A549 (cell line): ENCODE measurements around the gene SLC34A2. TPM values are rescaled to one million over a fixed set of nuclear protein-coding genes. Genes with fewer than 3 reads are reported as not detected.

ENCODE experiments used
- ATAC-seq, 2 experiments: fragments of 200-7000 bp in 1 of 2; fragments of >200 bp in 1 of 2; cut with Nextera tagmentation in 1 of 2; cut with Tn5 transposase in 1 of 2; 3 replicates each; pipeline versions ENCODE4 v1.8.0 to v1.9.1; 2018 to 2020; ENCODE audit warnings: mild to moderate bottlenecking in 1 of 2, moderate library complexity in 1 of 2
- CTCF ChIA-PET: fragments of 300-600 bp; sonication (Branson Sonifier 250); formaldehyde crosslinking; extraction: SDS; loops from one replicate; lab custom pipeline; 2021; ENCODE audit warnings: antibody characterized with exemption, inconsistent platforms; lab: Yijun Ruan, JAX
- POLR2A ChIA-PET: fragments of 350-600 bp; formaldehyde crosslinking; extraction: SDS; loops from one replicate; lab custom pipeline; 2021; ENCODE audit warnings: antibody characterized with exemption, inconsistent platforms; lab: Yijun Ruan, JAX
- DNase-seq, 2 experiments: peaks; one replicate each; pipeline versions ENCODE4 v3.0.0 to v3.0.0-alpha.2; 2011 to 2016; ENCODE audit warnings: low read depth in 1 of 2, low spot score in 1 of 2
- FAIRE-seq: peaks from 2 replicates; lab custom pipeline; 2011; peaks lifted over from hg19 to GRCh38; lab: Jason Lieb, UNC
- H3K27ac ChIP-seq, 2 experiments: fragments of >200 bp; sonication (Bioruptor Twin); formaldehyde crosslinking; 3 replicates each; pipeline ENCODE4 v1.5.1; 2016 to 2017
- H3K4me1 ChIP-seq: fragments of >200 bp; sonication (Bioruptor Twin); formaldehyde crosslinking; 3 replicates; pipeline ENCODE4 v1.6.1; 2016
- H3K4me2 ChIP-seq: fragments of >200 bp; sonication (Bioruptor Twin); formaldehyde crosslinking; 3 replicates; pipeline ENCODE4 v1.6.1; 2016
- H3K4me3 ChIP-seq: fragments of >200 bp; sonication (Bioruptor Twin); formaldehyde crosslinking; 3 replicates; pipeline ENCODE4 v1.5.1; 2016
- H3K9me3 ChIP-seq: fragments of >200 bp; sonication (Bioruptor Twin); formaldehyde crosslinking; 3 replicates; pipeline ENCODE4 v1.6.1; 2016
- CBX2 ChIP-seq: fragments of 200-600 bp; sonication (generic); IDR thresholded peaks from 2 replicates; pipeline ENCODE4 v1.6.1; 2016; ENCODE audit warnings: low read depth, mild to moderate bottlenecking, borderline replicate concordance
- CBX8 ChIP-seq: fragments of 200-600 bp; sonication (generic); IDR thresholded peaks from 2 replicates; pipeline ENCODE4 v1.6.1; 2016
- CHD2 ChIP-seq: fragments of 150-350 bp; IDR thresholded peaks from 2 replicates; pipeline ENCODE4 v1.6.1; 2014; ENCODE audit warnings: low read length; ENCODE audit not compliant: partially characterized antibody
- ESRRA ChIP-seq: fragments of 150-350 bp; IDR thresholded peaks from 2 replicates; pipeline ENCODE4 v1.6.1; 2014; ENCODE audit warnings: mild to moderate bottlenecking, low read length, borderline replicate concordance
- FOSB ChIP-seq: fragments of 250-450 bp; sonication (Bioruptor Pico); IDR thresholded peaks from 2 replicates; pipeline ENCODE4 v1.5.0; 2020; ENCODE audit warnings: mild to moderate bottlenecking, moderate library complexity
- HDAC2 ChIP-seq: fragments of 200-600 bp; sonication (generic); IDR thresholded peaks from 2 replicates; pipeline ENCODE4 v1.6.1; 2016
- HEYL ChIP-seq: fragments of 250-450 bp; sonication (Bioruptor Pico); IDR thresholded peaks from 2 replicates; pipeline ENCODE4 v1.8.0; 2021; ENCODE audit warnings: mild to moderate bottlenecking, moderate library complexity
- HOXB13 ChIP-seq: fragments of 250-450 bp; sonication (Bioruptor Pico); IDR thresholded peaks from 2 replicates; pipeline ENCODE4 v1.5.0; 2020; ENCODE audit warnings: low read depth, mild to moderate bottlenecking, moderate library complexity
- JUN ChIP-seq, 2 experiments: fragments of >200 bp; sonication (Bioruptor Twin); formaldehyde crosslinking; IDR thresholded peaks; 2 replicates in 1 of 2; 3 replicates in 1 of 2; pipeline ENCODE4 v1.6.1; 2016 to 2017
- KDM1A ChIP-seq: fragments of 200-600 bp; sonication (generic); IDR thresholded peaks from 2 replicates; pipeline ENCODE4 v1.6.1; 2016; ENCODE audit warnings: low read depth, mild to moderate bottlenecking
- NFE2L2 ChIP-seq: fragments of 150-350 bp; conservative IDR thresholded peaks from 2 replicates; pipeline ENCODE4 v1.6.1; 2014; ENCODE audit warnings: low read length
- NPAS2 ChIP-seq: fragments of 250-450 bp; sonication (Bioruptor Pico); IDR thresholded peaks from 2 replicates; pipeline ENCODE4 v1.8.0; 2022; ENCODE audit warnings: mild to moderate bottlenecking, moderate library complexity, borderline replicate concordance
- NR3C1 ChIP-seq: fragments of >200 bp; sonication (Bioruptor Twin); formaldehyde crosslinking; IDR thresholded peaks from 3 replicates; pipeline ENCODE4 v1.6.1; 2017
- RAD21 ChIP-seq, 2 experiments: fragments of >200 bp in 1 of 2; sonication (Bioruptor Twin) in 1 of 2; formaldehyde crosslinking in 1 of 2; IDR thresholded peaks in 1 of 2; conservative IDR thresholded peaks in 1 of 2; 2 replicates in 1 of 2; 3 replicates in 1 of 2; pipeline ENCODE4 v1.6.1; 2012 to 2018; ENCODE audit warnings: inconsistent platforms in 1 of 2
- RARB ChIP-seq: fragments of 250-450 bp; sonication (Bioruptor Pico); IDR thresholded peaks from 2 replicates; pipeline ENCODE4 v1.8.0; 2021; ENCODE audit warnings: mild to moderate bottlenecking, moderate library complexity
- RFX5 ChIP-seq: fragments of 450-650 bp; IDR thresholded peaks from 2 replicates; pipeline ENCODE4 v1.7.1; 2014; ENCODE audit warnings: antibody characterized with exemption, mild to moderate bottlenecking, moderate library complexity
- RNF2 ChIP-seq: fragments of 200-600 bp; sonication (generic); IDR thresholded peaks from 2 replicates; pipeline ENCODE4 v1.6.1; 2016; ENCODE audit warnings: low read depth, mild to moderate bottlenecking, antibody characterized with exemption, moderate library complexity, borderline replicate concordance
- SMC3 ChIP-seq: fragments of >200 bp; sonication (Bioruptor Twin); formaldehyde crosslinking; IDR thresholded peaks from 3 replicates; pipeline ENCODE4 v1.6.1; 2018; ENCODE audit warnings: inconsistent platforms
- SREBF2 ChIP-seq: fragments of 450-650 bp; IDR thresholded peaks from 2 replicates; pipeline ENCODE4 v1.6.1; 2014; ENCODE audit warnings: mild to moderate bottlenecking, moderate library complexity
- TFCP2L1 ChIP-seq: fragments of 250-450 bp; sonication (Bioruptor Pico); IDR thresholded peaks from 2 replicates; pipeline ENCODE4 v1.5.0; 2021; ENCODE audit warnings: mild to moderate bottlenecking
- ZFP36 ChIP-seq: fragments of 450-650 bp; IDR thresholded peaks from 2 replicates; pipeline ENCODE4 v1.6.1; 2014; ENCODE audit warnings: borderline replicate concordance; ENCODE audit not compliant: partially characterized antibody
- ZNF302 ChIP-seq: fragments of 250-450 bp; sonication (Bioruptor Pico); IDR thresholded peaks from 2 replicates; pipeline ENCODE4 v1.9.0; 2021; ENCODE audit warnings: inconsistent platforms, mild to moderate bottlenecking, moderate library complexity
- WGBS: methylation state at CpG from one replicate; pipeline ENCODE4 v1.1.6; 2017; ENCODE audit errors: missing lambda C conversion rate; 5-methylcytosine and 5-hydroxymethylcytosine counted together
- polyA plus RNA-seq, 4 experiments: library from polyadenylated mRNA; depleted of rRNA in 3 of 4; stranded (reverse); fragments of >200 nt; fragmentation: RNase III in 1 of 4; extraction: RNeasy Plus Mini Kit Qiagen cat#74134 plus additional on column Dnase treatment in 1 of 4; gene quantifications; 2 replicates in 3 of 4; 3 replicates in 1 of 4; pipeline ENCODE4 v1.2.3, GENCODE V29; 2011 to 2017
- TF ChIP-seq, protein P1 (sequence below): IDR thresholded peaks from 2 replicates; pipeline ENCODE4 v1.6.1; 2012; ENCODE audit warnings: low read depth, borderline replicate concordance
- TF ChIP-seq, protein P2 (sequence below): fragments of >200 bp; sonication (Bioruptor Twin); formaldehyde crosslinking; IDR thresholded peaks from 2 replicates; pipeline ENCODE4 v1.6.1; 2016
- TF ChIP-seq, protein P3 (sequence below): fragments of 250-450 bp; sonication (Bioruptor Pico); IDR thresholded peaks from 2 replicates; pipeline ENCODE4 v1.5.0; 2021; ENCODE audit warnings: mild to moderate bottlenecking, moderate library complexity, borderline replicate concordance
- TF ChIP-seq, protein P4 (sequence below): fragments of >200 bp; sonication (Bioruptor Twin); formaldehyde crosslinking; IDR thresholded peaks from 3 replicates; pipeline ENCODE4 v1.6.1; 2016

Gene SLC34A2
- polyA plus RNA-seq, 2 of the 4 experiments (the other 2 are of a cell fraction), result 0.03 to 0.08 TPM

DNA sequence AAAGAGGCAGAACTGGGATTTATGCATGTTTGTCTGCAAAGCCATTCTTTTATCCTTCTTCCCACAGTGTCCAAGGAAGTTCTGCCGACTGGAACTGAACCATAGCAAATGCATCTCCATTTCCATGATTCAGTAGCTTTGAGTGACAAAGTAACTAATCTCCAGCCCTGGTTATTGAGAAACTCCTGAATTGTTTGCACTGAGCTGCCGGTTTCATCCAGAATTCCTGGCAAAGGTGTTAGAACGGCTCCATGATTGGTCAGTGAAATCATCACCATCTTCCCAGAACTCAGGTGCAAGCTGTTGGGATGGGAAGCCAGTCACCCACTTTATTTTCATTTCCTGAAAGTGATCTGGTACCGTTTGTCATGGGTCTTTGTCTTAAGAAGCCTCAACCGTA, 47.0 kb upstream of the SLC34A2 start:
- WGBS, result 53% methylated on average over 5 of the region's 5 CpGs
- ChIA-PET CTCF (no interaction called here), POLR2A (no interaction called here)
- no peak for ATAC-seq
- FAIRE-seq, result no peak
- H3K27ac ChIP-seq, result no peak overlapping the region
- no peak for DNase-seq
- no peaks in the 10 kb centered on the region for H3K9me3 ChIP-seq
- H3K4me2 ChIP-seq, result no peak overlapping the region
- no peak overlapping the region for H3K4me3 ChIP-seq
- TF ChIP-seq, protein P1, sequence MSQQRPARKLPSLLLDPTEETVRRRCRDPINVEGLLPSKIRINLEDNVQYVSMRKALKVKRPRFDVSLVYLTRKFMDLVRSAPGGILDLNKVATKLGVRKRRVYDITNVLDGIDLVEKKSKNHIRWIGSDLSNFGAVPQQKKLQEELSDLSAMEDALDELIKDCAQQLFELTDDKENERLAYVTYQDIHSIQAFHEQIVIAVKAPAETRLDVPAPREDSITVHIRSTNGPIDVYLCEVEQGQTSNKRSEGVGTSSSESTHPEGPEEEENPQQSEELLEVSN, result no peak
- TF ChIP-seq SREBF2 (no peak), NR3C1 (no peak), HEYL (CRISPR knock-in tag) (no peak), HOXB13 (no peak), SMC3 (no peak), TFCP2L1 (no peak), FOSB (CRISPR knock-in tag) (no peak), RAD21 (conservative IDR thresholded peaks at IDR 0.05 in 1 of 2, IDR thresholded peaks at IDR 0.05 in 1 of 2) (no peak), CBX2 (no peak), KDM1A (no peak), NFE2L2 (no peak)
- TF ChIP-seq, all 56 proteins: peak for 0
- no peaks in the 10 kb centered on the region for H3K4me1 ChIP-seq

DNA sequence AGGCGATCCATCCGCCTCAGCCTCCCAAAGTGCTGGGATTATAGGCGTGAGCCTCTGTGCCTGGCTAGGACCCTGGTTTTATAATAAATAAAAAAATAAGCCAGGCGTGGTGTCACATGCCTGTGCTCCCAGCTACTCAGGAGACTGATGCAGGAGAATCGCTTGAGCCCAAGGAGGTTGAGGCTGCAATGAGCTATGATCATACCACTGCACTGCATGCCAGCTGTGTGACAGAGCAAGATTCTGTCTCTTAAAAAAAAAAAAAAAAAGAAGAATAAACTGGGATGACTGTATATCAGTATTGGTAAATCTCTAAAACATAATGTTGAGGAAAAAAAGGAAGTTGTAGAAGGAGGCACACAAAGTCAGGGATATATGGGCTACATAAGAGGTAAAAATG, 45.7 kb upstream of the SLC34A2 start:
- DNase-seq (no peak), FAIRE-seq (no peak), ATAC-seq (no peak)
- H3K27ac ChIP-seq, result no peak overlapping the region
- POLR2A ChIA-PET, result no interaction called here
- 80% methylated on average over 5 of the region's 5 CpGs for WGBS
- no peaks in the 10 kb centered on the region for H3K4me1 ChIP-seq
- TF ChIP-seq ESRRA (no peak), NFE2L2 (no peak), CBX2 (no peak), CHD2 (no peak), RFX5 (no peak), ZFP36 (no peak), CBX8 (no peak), RAD21 (conservative IDR thresholded peaks at IDR 0.05 in 1 of 2, IDR thresholded peaks at IDR 0.05 in 1 of 2) (no peak), RARB (CRISPR knock-in tag) (no peak), KDM1A (no peak), ZNF302 (no peak), HDAC2 (no peak), JUN (IDR thresholded peaks at IDR 0.05) (no peak), SREBF2 (no peak), RNF2 (no peak), NPAS2 (no peak)
- TF ChIP-seq, protein P2, sequence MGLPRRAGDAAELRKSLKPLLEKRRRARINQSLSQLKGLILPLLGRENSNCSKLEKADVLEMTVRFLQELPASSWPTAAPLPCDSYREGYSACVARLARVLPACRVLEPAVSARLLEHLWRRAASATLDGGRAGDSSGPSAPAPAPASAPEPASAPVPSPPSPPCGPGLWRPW, result no peak
- TF ChIP-seq, protein P3, sequence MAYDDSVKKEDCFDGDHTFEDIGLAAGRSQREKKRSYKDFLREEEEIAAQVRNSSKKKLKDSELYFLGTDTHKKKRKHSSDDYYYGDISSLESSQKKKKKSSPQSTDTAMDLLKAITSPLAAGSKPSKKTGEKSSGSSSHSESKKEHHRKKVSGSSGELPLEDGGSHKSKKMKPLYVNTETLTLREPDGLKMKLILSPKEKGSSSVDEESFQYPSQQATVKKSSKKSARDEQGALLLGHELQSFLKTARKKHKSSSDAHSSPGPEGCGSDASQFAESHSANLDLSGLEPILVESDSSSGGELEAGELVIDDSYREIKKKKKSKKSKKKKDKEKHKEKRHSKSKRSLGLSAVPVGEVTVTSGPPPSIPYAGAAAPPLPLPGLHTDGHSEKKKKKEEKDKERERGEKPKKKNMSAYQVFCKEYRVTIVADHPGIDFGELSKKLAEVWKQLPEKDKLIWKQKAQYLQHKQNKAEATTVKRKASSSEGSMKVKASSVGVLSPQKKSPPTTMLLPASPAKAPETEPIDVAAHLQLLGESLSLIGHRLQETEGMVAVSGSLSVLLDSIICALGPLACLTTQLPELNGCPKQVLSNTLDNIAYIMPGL (CRISPR knock-in tag), result no peak
- TF ChIP-seq, protein P4, sequence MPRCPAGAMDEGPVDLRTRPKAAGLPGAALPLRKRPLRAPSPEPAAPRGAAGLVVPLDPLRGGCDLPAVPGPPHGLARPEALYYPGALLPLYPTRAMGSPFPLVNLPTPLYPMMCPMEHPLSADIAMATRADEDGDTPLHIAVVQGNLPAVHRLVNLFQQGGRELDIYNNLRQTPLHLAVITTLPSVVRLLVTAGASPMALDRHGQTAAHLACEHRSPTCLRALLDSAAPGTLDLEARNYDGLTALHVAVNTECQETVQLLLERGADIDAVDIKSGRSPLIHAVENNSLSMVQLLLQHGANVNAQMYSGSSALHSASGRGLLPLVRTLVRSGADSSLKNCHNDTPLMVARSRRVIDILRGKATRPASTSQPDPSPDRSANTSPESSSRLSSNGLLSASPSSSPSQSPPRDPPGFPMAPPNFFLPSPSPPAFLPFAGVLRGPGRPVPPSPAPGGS, result no peak
- H3K9me3 ChIP-seq, result no peaks in the 10 kb centered on the region
- no peak overlapping the region for H3K4me3 ChIP-seq
- CTCF ChIA-PET, result interaction anchor here (0.6 to 0.9 kb wide), 2 partner anchors 54 to 841 kb away, joined by 3 read pairs; no protein-coding TSS in a partner anchor
- no peak overlapping the region for H3K4me2 ChIP-seq
